HUES6 (cell line): ENCODE measurements around the gene SLC23A3.

Source experiments
- H3K27ac ChIP-seq: 2 replicates; pipeline ENCODE4 v1.7.0; 2013; ENCODE audit warnings: low read depth, mild to moderate bottlenecking, low read length, inconsistent platforms
- H3K27me3 ChIP-seq: 2 replicates; pipeline ENCODE4 v1.6.1; 2013; ENCODE audit warnings: low read length; ENCODE audit not compliant: control insufficient read depth, insufficient read depth
- H3K36me3 ChIP-seq: 2 replicates; pipeline ENCODE4 v1.6.1; 2013; ENCODE audit warnings: low read length; ENCODE audit not compliant: control insufficient read depth, insufficient read depth
- H3K4me1 ChIP-seq: 2 replicates; pipeline ENCODE4 v1.6.1; 2013; ENCODE audit warnings: low read length; ENCODE audit not compliant: control insufficient read depth, insufficient read depth
- H3K4me3 ChIP-seq: 2 replicates; pipeline ENCODE4 v1.5.1; 2013; ENCODE audit warnings: low read depth, low read length
- H3K9ac ChIP-seq: one replicate; pipeline ENCODE4 v1.6.1; 2013; ENCODE audit warnings: mild to moderate bottlenecking, low read length
- H3K9me3 ChIP-seq: 2 replicates; pipeline ENCODE4 v1.6.1; 2013; ENCODE audit warnings: low read depth, low read length; ENCODE audit not compliant: control insufficient read depth, insufficient read depth

SLC23A3 gene

DNA sequence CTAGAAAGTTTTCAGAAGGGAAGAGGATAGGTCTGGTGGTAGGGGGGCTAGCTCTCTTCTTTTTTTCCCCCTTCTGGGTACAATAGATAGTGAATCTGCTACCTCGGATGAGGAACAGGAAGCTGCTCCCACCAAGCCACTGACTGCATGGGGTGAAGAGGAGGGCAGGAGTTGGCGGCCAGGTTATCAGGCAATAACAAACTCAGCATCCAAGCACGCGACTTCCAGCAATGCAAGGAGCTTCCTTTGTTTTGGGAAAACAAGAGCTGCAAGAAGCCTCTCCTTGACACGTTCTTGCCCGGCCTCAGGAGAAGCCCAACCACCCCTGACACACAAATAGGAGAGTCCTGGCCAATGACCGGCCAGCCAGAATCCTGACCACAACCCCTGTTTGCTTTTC lies 41.4 kb downstream of the SLC23A3 start:
- no peak overlapping the region for H3K27ac ChIP-seq
- H3K9ac ChIP-seq, result no peak overlapping the region
- H3K9me3 ChIP-seq, result no peaks in the 10 kb centered on the region
- no peaks in the 10 kb centered on the region for H3K27me3 ChIP-seq
- H3K4me1 ChIP-seq, result peaks cover 5% of the 10 kb centered on the region; the same call in 1 of the 2 replicates
- H3K36me3 ChIP-seq, result no peaks in the 10 kb centered on the region
- no peak overlapping the region for H3K4me3 ChIP-seq

DNA sequence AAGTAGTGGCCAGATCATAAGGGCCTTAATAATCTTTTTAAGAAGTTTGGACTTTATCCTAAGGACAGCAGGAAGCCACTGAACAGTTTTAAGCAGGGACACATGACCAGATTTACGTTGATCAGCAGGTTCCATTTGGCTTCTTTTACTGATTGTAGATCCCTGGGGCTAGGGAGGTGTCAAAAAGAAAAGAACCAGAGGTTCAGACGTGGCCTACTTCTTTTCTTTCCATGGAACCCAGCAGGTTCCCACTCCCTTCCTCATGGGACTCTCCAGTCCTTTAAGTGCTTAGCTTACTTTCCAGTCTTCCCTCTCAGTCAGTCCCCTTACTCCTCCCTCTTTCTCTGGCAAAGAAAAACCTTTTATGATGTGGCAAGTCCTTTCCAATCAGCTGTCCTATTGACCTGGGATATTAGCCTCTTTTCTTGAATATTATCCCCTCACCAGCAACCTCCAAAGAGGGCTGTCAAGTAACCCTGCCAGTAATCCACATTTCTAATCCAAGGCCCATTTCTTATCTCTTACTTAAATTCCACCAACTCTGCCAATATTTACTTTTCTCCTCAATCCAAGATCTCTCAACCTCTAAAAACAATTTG lies 42.7 kb downstream of the SLC23A3 start:
- Histone ChIP-seq H3K4me3 (no peak overlapping the region), H3K27me3 (no peaks in the 10 kb centered on the region), H3K9ac (no peak overlapping the region), H3K27ac (no peak overlapping the region), H3K4me1 (peaks cover 5% of the 10 kb centered on the region; the same call in 1 of the 2 replicates), H3K9me3 (no peaks in the 10 kb centered on the region), H3K36me3 (no peaks in the 10 kb centered on the region)

DNA sequence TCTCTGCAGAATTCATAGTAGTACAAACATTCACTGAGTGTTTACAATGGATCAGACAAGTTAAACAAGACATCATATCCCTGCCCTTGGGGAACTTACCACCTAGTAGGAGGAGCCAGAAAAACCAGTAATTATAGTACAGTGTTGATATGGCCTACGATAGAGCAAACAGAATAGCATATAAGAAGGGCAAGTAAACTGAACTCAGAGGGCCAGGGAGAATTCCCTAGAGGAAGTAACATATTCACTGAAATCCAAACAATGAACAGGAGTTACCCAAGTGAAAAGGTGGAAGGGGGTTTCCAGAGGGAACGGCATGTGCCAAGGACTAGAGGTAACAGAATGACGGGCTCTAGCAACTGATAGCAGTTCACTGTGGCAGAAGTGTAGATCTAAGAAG lies 43.3 kb downstream of the SLC23A3 start:
- Histone ChIP-seq H3K36me3 (no peaks in the 10 kb centered on the region), H3K27me3 (no peaks in the 10 kb centered on the region), H3K9me3 (no peaks in the 10 kb centered on the region), H3K9ac (no peak overlapping the region), H3K4me1 (peaks cover 5% of the 10 kb centered on the region; the same call in 1 of the 2 replicates), H3K4me3 (no peak overlapping the region), H3K27ac (no peak overlapping the region)

DNA sequence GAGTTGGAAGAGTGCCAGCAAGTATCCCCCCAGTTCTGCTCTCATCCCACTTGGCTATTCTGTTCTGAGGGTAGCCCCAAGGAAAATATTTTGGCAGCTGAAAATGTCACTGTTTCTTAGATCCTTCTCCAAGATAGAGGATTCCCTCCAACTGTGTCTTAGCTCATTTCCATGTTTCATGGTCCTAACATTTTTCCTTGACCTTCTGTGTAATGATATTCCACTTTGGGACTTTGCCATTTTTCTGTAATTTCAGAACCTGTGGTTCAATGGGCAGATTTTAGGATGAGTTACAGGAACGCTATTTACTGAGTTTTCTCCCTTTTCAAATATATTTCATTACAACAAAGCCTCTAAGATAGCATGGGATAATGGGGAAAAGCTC lies 44.0 kb downstream of the SLC23A3 start:
- no peak overlapping the region for H3K4me3 ChIP-seq
- H3K27ac ChIP-seq, result no peak overlapping the region
- no peaks in the 10 kb centered on the region for H3K27me3 ChIP-seq
- no peaks in the 10 kb centered on the region for H3K9me3 ChIP-seq
- H3K9ac ChIP-seq, result no peak overlapping the region
- no peaks in the 10 kb centered on the region for H3K36me3 ChIP-seq
- H3K4me1 ChIP-seq, result peaks cover 5% of the 10 kb centered on the region; the same call in 1 of the 2 replicates

DNA sequence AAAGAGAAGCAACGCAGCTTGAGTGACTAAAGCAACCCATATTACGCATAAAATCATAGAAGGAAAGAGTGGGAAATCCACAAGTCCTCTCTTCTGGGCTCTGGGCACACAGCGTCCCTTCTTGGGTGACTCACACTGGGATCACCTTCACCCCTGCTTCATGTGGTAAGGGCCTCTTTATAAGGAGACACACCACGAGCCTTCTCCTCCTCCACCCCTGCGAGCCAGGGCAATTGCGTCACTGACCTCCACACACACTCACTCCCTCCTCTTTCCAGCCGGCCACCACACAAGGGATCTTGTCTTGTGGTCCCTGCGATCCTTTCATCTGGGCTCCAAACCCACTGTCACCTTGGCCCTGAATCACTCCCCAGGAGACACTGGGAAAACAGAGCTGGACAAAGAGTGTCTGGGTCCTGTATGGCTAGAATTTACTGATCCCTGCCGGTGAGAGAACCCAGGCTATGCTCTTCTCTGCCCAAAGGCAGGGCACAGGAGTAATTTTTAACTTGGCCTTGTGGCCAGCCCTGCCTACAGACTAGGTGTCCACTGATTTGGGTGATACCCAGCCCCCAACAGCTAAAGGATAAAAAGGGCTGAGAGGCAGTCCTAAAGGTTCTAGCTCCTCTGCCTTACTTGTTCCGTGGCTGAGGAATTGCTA lies 44.5 kb downstream of the SLC23A3 start:
- Histone ChIP-seq H3K9ac (no peak overlapping the region), H3K27ac (no peak overlapping the region), H3K4me3 (no peak overlapping the region), H3K4me1 (peaks cover 5% of the 10 kb centered on the region; the same call in 1 of the 2 replicates), H3K27me3 (no peaks in the 10 kb centered on the region), H3K36me3 (no peaks in the 10 kb centered on the region), H3K9me3 (no peaks in the 10 kb centered on the region)

DNA sequence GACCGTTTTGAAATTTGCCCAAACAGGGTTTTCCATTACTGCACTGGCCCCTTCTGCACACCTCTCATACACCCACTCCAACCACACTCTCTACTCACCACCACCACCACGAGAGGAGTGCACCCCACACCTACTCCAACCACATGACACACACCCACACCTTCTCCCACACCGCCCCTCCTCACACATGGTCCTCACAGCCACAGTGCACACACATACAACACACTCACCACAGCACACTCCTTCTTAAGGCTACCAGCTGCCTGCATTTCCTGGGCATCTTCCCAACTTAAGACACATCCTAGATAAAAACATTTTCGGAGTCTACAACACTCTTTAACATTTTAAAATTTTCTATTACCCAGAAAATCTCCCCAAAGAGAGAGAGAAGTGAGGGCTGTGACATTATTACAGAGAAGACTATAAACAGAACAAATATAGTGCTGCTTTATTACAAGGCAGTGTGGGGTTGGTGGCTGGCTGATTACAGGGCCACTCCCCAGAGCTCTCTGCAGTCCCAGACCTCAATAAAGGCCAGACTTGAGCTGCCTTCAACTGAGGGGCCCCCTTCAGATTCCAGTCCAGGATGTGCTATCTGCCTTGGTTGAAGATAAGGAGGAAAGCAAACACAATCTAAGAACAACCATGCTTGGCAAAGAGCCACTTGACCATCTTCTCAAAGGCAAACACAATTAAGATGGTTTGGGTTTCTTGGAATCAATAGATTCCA lies 45.3 kb downstream of the SLC23A3 start:
- H3K27ac ChIP-seq, result no peak overlapping the region
- H3K9ac ChIP-seq, result no peak overlapping the region

DNA sequence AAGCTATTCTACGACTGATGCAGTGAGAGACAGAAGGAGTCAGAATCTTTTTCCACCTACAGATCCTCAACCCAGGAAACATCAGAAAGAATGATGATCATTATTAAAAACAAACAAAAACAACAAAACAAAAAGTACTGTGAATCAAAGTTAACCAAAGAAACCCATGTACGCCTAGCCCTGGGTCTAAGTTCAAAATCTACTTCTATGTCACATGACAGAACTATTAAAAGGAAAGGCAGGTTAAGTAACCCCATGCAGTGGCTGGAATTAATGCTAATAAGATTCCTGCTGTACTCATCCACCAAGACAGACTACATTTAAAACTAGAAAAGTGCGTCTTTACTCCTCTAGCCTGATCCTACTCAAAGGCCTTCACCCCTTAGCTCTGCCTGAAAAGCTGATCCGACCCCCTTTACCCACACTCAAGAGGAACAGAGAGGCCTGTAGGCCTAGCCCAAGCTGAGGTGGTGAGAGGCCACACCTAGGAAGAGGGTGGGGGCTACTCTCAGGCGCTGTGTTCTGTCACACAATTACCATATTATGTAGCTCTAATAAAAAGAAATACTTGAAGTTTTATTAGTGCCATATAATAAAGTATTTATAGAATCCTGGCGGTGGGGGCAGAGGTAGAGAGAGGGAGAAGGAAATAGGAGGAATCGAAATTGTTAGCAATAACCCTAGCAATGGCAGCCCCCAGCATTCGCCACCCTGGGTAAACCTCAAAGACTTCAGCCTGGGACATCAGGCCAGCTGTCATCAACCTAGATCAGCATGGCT lies 46.3 kb downstream of the SLC23A3 start:
- H3K4me3 ChIP-seq, result no peak overlapping the region
- H3K9me3 ChIP-seq, result no peaks in the 10 kb centered on the region
- H3K4me1 ChIP-seq, result peaks cover 10% of the 10 kb centered on the region; the same call in 1 of the 2 replicates
- no peaks in the 10 kb centered on the region for H3K27me3 ChIP-seq
- no peak overlapping the region for H3K9ac ChIP-seq
- H3K36me3 ChIP-seq, result no peaks in the 10 kb centered on the region
- H3K27ac ChIP-seq, result no peak overlapping the region

More for the DNA sequence above, 45.3 kb downstream of the SLC23A3 start:
- H3K4me1 ChIP-seq, result peaks cover 5% of the 10 kb centered on the region; the same call in 1 of the 2 replicates
- H3K9me3 ChIP-seq, result no peaks in the 10 kb centered on the region
- no peaks in the 10 kb centered on the region for H3K27me3 ChIP-seq
- no peaks in the 10 kb centered on the region for H3K36me3 ChIP-seq
- H3K4me3 ChIP-seq, result no peak overlapping the region

DNA sequence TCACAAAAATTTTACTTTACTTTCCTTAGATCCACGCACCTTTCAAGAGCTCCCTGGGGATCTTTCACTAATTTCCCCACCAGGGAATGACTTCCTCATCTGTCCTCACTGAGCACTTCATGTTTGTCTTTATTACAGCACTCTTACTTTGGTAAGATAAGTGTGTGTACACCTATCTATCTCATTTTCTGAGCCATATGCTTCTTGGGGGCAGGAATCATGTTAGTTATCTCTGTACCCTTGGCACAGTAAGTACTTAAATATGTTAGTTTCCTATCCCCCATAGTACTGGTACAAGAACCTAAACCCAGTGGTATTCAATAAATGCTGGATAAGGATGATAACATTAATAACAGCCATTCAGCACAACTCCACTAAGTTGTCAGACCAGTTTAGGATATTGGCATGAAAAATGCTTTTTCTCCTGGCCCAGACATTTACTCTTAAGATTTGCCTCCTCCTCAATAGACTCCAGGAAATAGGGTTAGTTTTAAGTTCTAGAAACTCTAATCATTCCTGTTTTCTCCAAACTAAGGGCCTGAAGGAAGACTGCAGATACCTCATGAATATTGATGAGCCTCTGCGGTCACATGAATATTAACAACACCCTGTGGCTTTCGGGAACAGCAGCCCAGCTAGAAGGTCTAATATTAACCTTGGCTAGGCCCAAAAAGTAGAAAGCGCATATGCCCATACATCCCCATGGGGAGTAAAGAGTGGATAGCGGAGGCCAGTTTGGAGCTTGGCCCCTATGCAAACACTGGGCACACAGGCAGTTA lies 47.4 kb downstream of the SLC23A3 start:
- no peaks in the 10 kb centered on the region for H3K36me3 ChIP-seq
- H3K4me1 ChIP-seq, result peaks cover 12% of the 10 kb centered on the region; the same call in 1 of the 2 replicates
- no peak overlapping the region for H3K9ac ChIP-seq
- H3K4me3 ChIP-seq, result no peak overlapping the region
- H3K27ac ChIP-seq, result no peak overlapping the region
- H3K27me3 ChIP-seq, result no peaks in the 10 kb centered on the region
- no peaks in the 10 kb centered on the region for H3K9me3 ChIP-seq

DNA sequence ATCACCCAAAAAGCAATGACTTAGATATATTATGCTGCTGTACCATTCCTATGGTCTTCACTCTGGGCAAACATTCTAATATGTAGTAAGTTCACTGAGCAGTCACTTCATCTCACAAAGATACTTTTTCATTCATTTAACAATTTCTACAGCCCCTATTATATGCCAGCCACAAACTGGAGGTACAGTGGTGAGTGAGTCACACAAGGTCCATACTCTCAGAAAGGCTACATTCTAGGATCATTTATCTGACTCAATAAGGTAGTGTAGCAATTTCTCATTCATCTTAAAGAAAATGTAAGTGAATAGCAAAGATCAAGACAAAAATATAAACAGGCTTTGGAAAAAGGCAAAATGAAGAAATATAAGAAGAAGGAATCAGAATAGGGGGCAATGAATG lies 49.7 kb downstream of the SLC23A3 start:
- Histone ChIP-seq H3K9me3 (no peaks in the 10 kb centered on the region), H3K4me1 (peaks cover 11% of the 10 kb centered on the region; the same call in 1 of the 2 replicates)

DNA sequence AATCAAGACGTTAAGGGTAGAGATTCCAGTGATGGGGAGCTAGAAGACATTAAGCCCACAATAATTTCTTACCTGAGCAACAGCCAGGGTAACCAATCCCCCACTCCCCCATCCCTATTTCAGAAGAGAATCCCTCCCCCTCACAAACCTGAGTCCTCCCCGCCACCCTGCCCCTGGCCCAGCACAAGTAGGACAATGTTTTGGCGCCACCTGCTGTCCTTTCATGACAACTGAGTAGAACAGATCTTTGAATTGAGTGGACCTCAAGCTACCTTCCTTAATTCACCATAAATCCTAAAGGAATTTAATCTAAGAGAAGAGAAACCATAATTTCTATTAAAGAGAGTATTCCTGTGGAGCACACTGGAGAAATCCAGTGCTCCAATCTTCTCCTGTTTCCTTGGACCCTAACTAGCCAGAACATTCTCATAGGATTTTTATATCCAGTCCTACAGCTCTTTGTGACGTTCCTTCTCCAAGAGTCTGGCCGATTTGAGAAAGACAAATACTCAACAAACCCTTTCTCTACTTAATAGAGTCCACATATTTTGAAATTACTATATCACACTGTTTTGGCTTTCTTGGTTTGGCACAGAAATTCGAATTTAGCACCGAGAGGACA lies 50.3 kb downstream of the SLC23A3 start:
- Histone ChIP-seq H3K27me3 (no peaks in the 10 kb centered on the region), H3K9ac (no peak overlapping the region), H3K9me3 (no peaks in the 10 kb centered on the region), H3K27ac (no peak overlapping the region), H3K36me3 (no peaks in the 10 kb centered on the region), H3K4me1 (peaks cover 11% of the 10 kb centered on the region; the same call in 1 of the 2 replicates), H3K4me3 (no peak overlapping the region)

More for the DNA sequence above, 49.7 kb downstream of the SLC23A3 start:
- H3K4me3 ChIP-seq, result no peak overlapping the region
- no peak overlapping the region for H3K9ac ChIP-seq
- H3K27me3 ChIP-seq, result no peaks in the 10 kb centered on the region
- H3K36me3 ChIP-seq, result no peaks in the 10 kb centered on the region
- no peak overlapping the region for H3K27ac ChIP-seq
